ENCODE data around the gene MACF1.

MACF1 gene

GRCh38 chr1:39346872-39347271 is 142.4 kb downstream of the MACF1 start:
- Histone ChIP-seq H3K9me3 (ENCODE audit: control insufficient read depth, low read length) (no peaks in the 10 kb centered on the region), H3K27ac (ENCODE audit: insufficient read depth, low read length, poor library complexity, severe bottlenecking) (no peak overlapping the region), H3K4me3 (ENCODE audit: insufficient read depth, low read depth, low read length, poor library complexity, severe bottlenecking) (no peak overlapping the region), H3K27me3 (replicated peaks; ENCODE audit: control insufficient read depth, insufficient read depth, low read length, poor library complexity, severe bottlenecking) (no peaks in the 10 kb centered on the region), H3K36me3 (ENCODE audit: control insufficient read depth, insufficient read depth, low read length) (peaks cover 90% of the 10 kb centered on the region), H3K4me1 (ENCODE audit: control insufficient read depth, insufficient read depth, low read length, poor library complexity, severe bottlenecking) (no peaks in the 10 kb centered on the region)
- no peak for DNase-seq

- Histone ChIP-seq H3K36me3 (ENCODE audit: control insufficient read depth, insufficient read depth, low read length) (peaks cover 90% of the 10 kb centered on the region), H3K4me1 (ENCODE audit: control insufficient read depth, insufficient read depth, low read length, poor library complexity, severe bottlenecking) (no peaks in the 10 kb centered on the region), H3K27me3 (replicated peaks; ENCODE audit: control insufficient read depth, insufficient read depth, low read length, poor library complexity, severe bottlenecking) (no peaks in the 10 kb centered on the region), H3K9me3 (ENCODE audit: control insufficient read depth, low read length) (no peaks in the 10 kb centered on the region), H3K27ac (ENCODE audit: insufficient read depth, low read length, poor library complexity, severe bottlenecking) (peak overlapping the region; percentile 6), H3K4me3 (ENCODE audit: insufficient read depth, low read depth, low read length, poor library complexity, severe bottlenecking) (no peak overlapping the region)
- DNase-seq, result no peak
Observed at GRCh38 chr1:39348278-39348677, 143.8 kb downstream of the MACF1 start.

DNA sequence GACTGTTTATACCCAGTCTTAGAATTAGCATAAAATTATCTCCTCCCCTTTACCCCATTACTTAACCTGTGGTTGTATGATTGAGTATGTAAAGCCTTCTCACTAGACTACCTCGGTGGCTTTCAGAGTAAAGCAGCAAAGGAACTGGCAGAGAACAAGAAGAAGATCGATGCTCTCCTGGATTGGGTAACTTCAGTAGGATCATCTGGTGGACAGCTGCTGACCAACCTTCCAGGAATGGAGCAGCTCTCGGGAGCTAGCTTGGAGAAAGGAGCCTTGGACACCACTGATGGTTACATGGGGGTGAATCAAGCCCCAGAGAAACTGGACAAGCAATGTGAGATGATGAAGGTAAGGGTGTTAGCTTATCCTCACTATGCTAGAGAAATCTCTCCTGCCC is 148.4 kb downstream of the MACF1 start:
- DNase-seq, result no peak
- no peaks in the 10 kb centered on the region for H3K4me1 ChIP-seq (ENCODE audit: control insufficient read depth, insufficient read depth, low read length, poor library complexity, severe bottlenecking)
- peaks cover 97% of the 10 kb centered on the region for H3K36me3 ChIP-seq (ENCODE audit: control insufficient read depth, insufficient read depth, low read length)
- no peaks in the 10 kb centered on the region for H3K27me3 ChIP-seq (replicated peaks; ENCODE audit: control insufficient read depth, insufficient read depth, low read length, poor library complexity, severe bottlenecking)
- no peak overlapping the region for H3K4me3 ChIP-seq (ENCODE audit: insufficient read depth, low read depth, low read length, poor library complexity, severe bottlenecking)
- no peaks in the 10 kb centered on the region for H3K9me3 ChIP-seq (ENCODE audit: control insufficient read depth, low read length)
- no peak overlapping the region for H3K27ac ChIP-seq (ENCODE audit: insufficient read depth, low read length, poor library complexity, severe bottlenecking)

GRCh38 chr1:39354572-39354971 is 150.1 kb downstream of the MACF1 start:
- H3K27me3 ChIP-seq (replicated peaks; ENCODE audit: control insufficient read depth, insufficient read depth, low read length, poor library complexity, severe bottlenecking), result no peaks in the 10 kb centered on the region
- no peaks in the 10 kb centered on the region for H3K9me3 ChIP-seq (ENCODE audit: control insufficient read depth, low read length)
- H3K27ac ChIP-seq (ENCODE audit: insufficient read depth, low read length, poor library complexity, severe bottlenecking), result no peak overlapping the region
- H3K4me3 ChIP-seq (ENCODE audit: insufficient read depth, low read depth, low read length, poor library complexity, severe bottlenecking), result no peak overlapping the region
- peaks cover 96% of the 10 kb centered on the region for H3K36me3 ChIP-seq (ENCODE audit: control insufficient read depth, insufficient read depth, low read length)
- H3K4me1 ChIP-seq (ENCODE audit: control insufficient read depth, insufficient read depth, low read length, poor library complexity, severe bottlenecking), result no peaks in the 10 kb centered on the region
- DNase-seq, result no peak

DNA sequence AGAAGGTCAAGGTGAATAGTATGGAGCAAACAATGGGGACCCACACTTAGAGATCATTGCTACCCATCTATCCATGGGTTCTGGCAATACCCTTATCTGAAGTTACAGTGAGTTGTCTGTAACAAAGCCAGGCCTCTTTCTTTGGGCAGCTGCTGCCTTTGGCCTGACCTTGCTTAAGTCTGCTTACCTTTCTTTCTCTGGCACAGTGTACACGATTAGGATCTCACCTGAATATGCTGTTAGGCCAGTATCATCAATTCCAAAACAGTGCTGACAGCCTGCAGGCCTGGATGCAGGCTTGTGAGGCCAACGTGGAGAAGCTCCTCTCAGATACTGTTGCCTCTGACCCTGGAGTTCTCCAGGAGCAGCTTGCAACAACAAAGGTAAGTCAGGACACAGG is 154.0 kb downstream of the MACF1 start:
- H3K27ac ChIP-seq (ENCODE audit: insufficient read depth, low read length, poor library complexity, severe bottlenecking), result no peak overlapping the region
- H3K9me3 ChIP-seq (ENCODE audit: control insufficient read depth, low read length), result no peaks in the 10 kb centered on the region
- no peak for DNase-seq
- H3K27me3 ChIP-seq (replicated peaks; ENCODE audit: control insufficient read depth, insufficient read depth, low read length, poor library complexity, severe bottlenecking), result no peaks in the 10 kb centered on the region
- no peaks in the 10 kb centered on the region for H3K4me1 ChIP-seq (ENCODE audit: control insufficient read depth, insufficient read depth, low read length, poor library complexity, severe bottlenecking)
- H3K36me3 ChIP-seq (ENCODE audit: control insufficient read depth, insufficient read depth, low read length), result peaks cover 84% of the 10 kb centered on the region
- H3K4me3 ChIP-seq (ENCODE audit: insufficient read depth, low read depth, low read length, poor library complexity, severe bottlenecking), result no peak overlapping the region

DNA sequence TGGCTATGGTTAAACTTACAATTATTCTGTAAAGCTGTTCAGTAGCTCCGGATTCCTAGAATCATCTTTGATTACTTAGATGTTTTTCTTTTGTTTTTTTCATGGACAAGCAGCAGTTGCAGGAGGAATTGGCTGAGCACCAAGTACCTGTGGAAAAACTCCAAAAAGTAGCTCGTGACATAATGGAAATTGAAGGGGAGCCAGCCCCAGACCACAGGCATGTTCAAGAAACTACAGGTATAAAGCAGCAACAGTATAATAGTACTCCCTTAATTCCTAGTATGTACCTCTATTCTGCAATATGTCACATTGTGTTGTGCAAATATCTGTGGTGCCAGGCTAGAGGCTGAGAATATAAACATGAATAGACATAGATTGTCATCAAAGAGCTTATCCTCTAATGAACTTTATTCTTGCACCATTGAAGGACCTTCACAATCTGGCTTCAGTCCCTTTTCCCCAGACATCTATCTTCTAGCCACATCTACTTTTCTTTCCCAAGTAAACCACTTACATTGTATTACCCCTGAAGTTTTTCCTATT is 154.6 kb downstream of the MACF1 start:
- no peaks in the 10 kb centered on the region for H3K4me1 ChIP-seq (ENCODE audit: control insufficient read depth, insufficient read depth, low read length, poor library complexity, severe bottlenecking)
- H3K36me3 ChIP-seq (ENCODE audit: control insufficient read depth, insufficient read depth, low read length), result peaks cover 83% of the 10 kb centered on the region
- H3K4me3 ChIP-seq (ENCODE audit: insufficient read depth, low read depth, low read length, poor library complexity, severe bottlenecking), result no peak overlapping the region
- no peak for DNase-seq
- no peaks in the 10 kb centered on the region for H3K9me3 ChIP-seq (ENCODE audit: control insufficient read depth, low read length)
- no peaks in the 10 kb centered on the region for H3K27me3 ChIP-seq (replicated peaks; ENCODE audit: control insufficient read depth, insufficient read depth, low read length, poor library complexity, severe bottlenecking)
- H3K27ac ChIP-seq (ENCODE audit: insufficient read depth, low read length, poor library complexity, severe bottlenecking), result no peak overlapping the region

GRCh38 chr1:39360731-39361130 is 156.2 kb downstream of the MACF1 start:
- Histone ChIP-seq H3K36me3 (ENCODE audit: control insufficient read depth, insufficient read depth, low read length) (peaks cover 72% of the 10 kb centered on the region), H3K4me3 (ENCODE audit: insufficient read depth, low read depth, low read length, poor library complexity, severe bottlenecking) (no peak overlapping the region), H3K9me3 (ENCODE audit: control insufficient read depth, low read length) (no peaks in the 10 kb centered on the region), H3K27ac (ENCODE audit: insufficient read depth, low read length, poor library complexity, severe bottlenecking) (no peak overlapping the region), H3K27me3 (replicated peaks; ENCODE audit: control insufficient read depth, insufficient read depth, low read length, poor library complexity, severe bottlenecking) (no peaks in the 10 kb centered on the region), H3K4me1 (ENCODE audit: control insufficient read depth, insufficient read depth, low read length, poor library complexity, severe bottlenecking) (no peaks in the 10 kb centered on the region)
- no peak for DNase-seq

- Histone ChIP-seq H3K27me3 (replicated peaks; ENCODE audit: control insufficient read depth, insufficient read depth, low read length, poor library complexity, severe bottlenecking) (no peaks in the 10 kb centered on the region), H3K9me3 (ENCODE audit: control insufficient read depth, low read length) (no peaks in the 10 kb centered on the region), H3K4me1 (ENCODE audit: control insufficient read depth, insufficient read depth, low read length, poor library complexity, severe bottlenecking) (no peaks in the 10 kb centered on the region), H3K27ac (ENCODE audit: insufficient read depth, low read length, poor library complexity, severe bottlenecking) (no peak overlapping the region), H3K36me3 (ENCODE audit: control insufficient read depth, insufficient read depth, low read length) (peaks cover 67% of the 10 kb centered on the region), H3K4me3 (ENCODE audit: insufficient read depth, low read depth, low read length, poor library complexity, severe bottlenecking) (no peak overlapping the region)
- no peak for DNase-seq
Observed at GRCh38 chr1:39361446-39361845, 157.0 kb downstream of the MACF1 start.

GRCh38 chr1:39363267-39363666 is 158.8 kb downstream of the MACF1 start:
- no peak overlapping the region for H3K4me3 ChIP-seq (ENCODE audit: insufficient read depth, low read depth, low read length, poor library complexity, severe bottlenecking)
- DNase-seq, result no peak
- peaks cover 64% of the 10 kb centered on the region for H3K36me3 ChIP-seq (ENCODE audit: control insufficient read depth, insufficient read depth, low read length)
- no peaks in the 10 kb centered on the region for H3K27me3 ChIP-seq (replicated peaks; ENCODE audit: control insufficient read depth, insufficient read depth, low read length, poor library complexity, severe bottlenecking)
- H3K4me1 ChIP-seq (ENCODE audit: control insufficient read depth, insufficient read depth, low read length, poor library complexity, severe bottlenecking), result no peaks in the 10 kb centered on the region
- H3K9me3 ChIP-seq (ENCODE audit: control insufficient read depth, low read length), result no peaks in the 10 kb centered on the region
- no peak overlapping the region for H3K27ac ChIP-seq (ENCODE audit: insufficient read depth, low read length, poor library complexity, severe bottlenecking)

- Histone ChIP-seq H3K27me3 (replicated peaks; ENCODE audit: control insufficient read depth, insufficient read depth, low read length, poor library complexity, severe bottlenecking) (no peaks in the 10 kb centered on the region), H3K4me1 (ENCODE audit: control insufficient read depth, insufficient read depth, low read length, poor library complexity, severe bottlenecking) (no peaks in the 10 kb centered on the region), H3K4me3 (ENCODE audit: insufficient read depth, low read depth, low read length, poor library complexity, severe bottlenecking) (no peak overlapping the region), H3K36me3 (ENCODE audit: control insufficient read depth, insufficient read depth, low read length) (peaks cover 70% of the 10 kb centered on the region), H3K9me3 (ENCODE audit: control insufficient read depth, low read length) (no peaks in the 10 kb centered on the region), H3K27ac (ENCODE audit: insufficient read depth, low read length, poor library complexity, severe bottlenecking) (no peak overlapping the region)
- no peak for DNase-seq
Observed at GRCh38 chr1:39368045-39368444, 163.6 kb downstream of the MACF1 start.

DNA sequence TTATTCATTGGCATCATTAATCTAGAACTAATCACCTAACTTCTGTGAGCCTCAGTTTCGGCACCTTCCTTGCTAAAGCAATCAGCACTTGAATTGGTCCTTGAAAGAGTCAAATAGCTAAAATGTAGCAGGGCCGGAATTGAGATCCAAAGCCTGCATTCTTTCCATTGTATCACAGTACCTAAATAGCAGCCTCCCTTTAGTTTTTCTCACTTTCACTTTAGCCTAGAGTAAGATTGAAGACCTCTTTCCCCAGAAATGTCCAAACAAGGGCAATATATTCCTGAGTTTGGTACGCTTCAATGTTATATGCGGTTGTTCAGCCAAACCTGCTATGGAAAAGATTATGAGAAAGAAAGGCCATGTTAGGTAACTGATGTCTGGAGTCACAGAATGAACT is 165.1 kb downstream of the MACF1 start:
- DNase-seq, result no peak
- Histone ChIP-seq H3K27me3 (replicated peaks; ENCODE audit: control insufficient read depth, insufficient read depth, low read length, poor library complexity, severe bottlenecking) (no peaks in the 10 kb centered on the region), H3K9me3 (ENCODE audit: control insufficient read depth, low read length) (no peaks in the 10 kb centered on the region), H3K4me3 (ENCODE audit: insufficient read depth, low read depth, low read length, poor library complexity, severe bottlenecking) (no peak overlapping the region), H3K27ac (ENCODE audit: insufficient read depth, low read length, poor library complexity, severe bottlenecking) (no peak overlapping the region), H3K4me1 (ENCODE audit: control insufficient read depth, insufficient read depth, low read length, poor library complexity, severe bottlenecking) (no peaks in the 10 kb centered on the region), H3K36me3 (ENCODE audit: control insufficient read depth, insufficient read depth, low read length) (peaks cover 62% of the 10 kb centered on the region)
